Measurements from ENCODE around the gene RESF1. TPM values are rescaled to one million over a fixed set of nuclear protein-coding genes. Genes with fewer than 3 reads are reported as not detected.

RESF1 gene
- total and polyA plus RNA-seq, 2 of the 13 experiments (the other 11 are each of a cell fraction or from before 2014, with no cell fraction given) = 7.9 to 16.8 TPM

- no peak for TF ChIP-seq ATF7-NPFF (CRISPR knock-in tag; IDR thresholded peaks at IDR 0.05; ENCODE audit: low read depth)
- peak; percentile 75; the same call in 1 of the 2 replicates for TF ChIP-seq MXD3 (CRISPR knock-in tag; IDR thresholded peaks at IDR 0.05)
- no peak for TF ChIP-seq RNF219 (CRISPR knock-in tag; IDR thresholded peaks at IDR 0.05)
- no peak for TF ChIP-seq ZNF30 (CRISPR knock-in tag; IDR thresholded peaks at IDR 0.05)
- TF ChIP-seq ZNF335 (CRISPR knock-in tag; IDR thresholded peaks at IDR 0.05) = no peak
- TF ChIP-seq ZNF317 (CRISPR knock-in tag; IDR thresholded peaks at IDR 0.05) = peak; percentile 64; the same call in 1 of the 2 replicates
- peak; percentile 77 for TF ChIP-seq THRA (CRISPR knock-in tag; IDR thresholded peaks at IDR 0.05; ENCODE audit: borderline replicate concordance)
- TF ChIP-seq SRY (CRISPR knock-in tag; IDR thresholded peaks at IDR 0.05) = no peak
- no peak for TF ChIP-seq MYNN (CRISPR knock-in tag; IDR thresholded peaks at IDR 0.05; ENCODE audit: low read depth)
- TF ChIP-seq ZNF543 (CRISPR knock-in tag; IDR thresholded peaks at IDR 0.05) = no peak
- no peak for TF ChIP-seq ZSCAN22 (CRISPR knock-in tag; IDR thresholded peaks at IDR 0.05)
- peak; percentile 55 for TF ChIP-seq GATAD2A (CRISPR knock-in tag; IDR thresholded peaks at IDR 0.05)
- 0 out of 2 replicates have a peak, but pooled peaks have one; percentile 24 for TF ChIP-seq DR1 (CRISPR knock-in tag; IDR thresholded peaks at IDR 0.05)
- no peak for TF ChIP-seq SMAD3 (CRISPR knock-in tag; IDR thresholded peaks at IDR 0.05)
- no peak for TF ChIP-seq HCFC1 (IDR thresholded peaks at IDR 0.05; ENCODE audit: low read depth, low read length)
- TF ChIP-seq ZSCAN20 (CRISPR knock-in tag; IDR thresholded peaks at IDR 0.05; ENCODE audit: borderline replicate concordance) = 0 out of 2 replicates have a peak, but pooled peaks have one; percentile 12
- TF ChIP-seq SP5 (CRISPR knock-in tag; IDR thresholded peaks at IDR 0.05; ENCODE audit: borderline replicate concordance, low read depth) = peak; percentile 49; the same call in 1 of the 2 replicates
- no peak for TF ChIP-seq THYN1 (CRISPR knock-in tag; IDR thresholded peaks at IDR 0.05; ENCODE audit: borderline replicate concordance, low read depth)
- peak; percentile 80 for TF ChIP-seq GABPB1 (CRISPR knock-in tag; IDR thresholded peaks at IDR 0.05)
- no peak for TF ChIP-seq ZNF570 (CRISPR knock-in tag; IDR thresholded peaks at IDR 0.05; ENCODE audit: borderline replicate concordance)
- TF ChIP-seq ZNF574 (CRISPR knock-in tag; IDR thresholded peaks at IDR 0.05) = peak; percentile 81
- no peak for TF ChIP-seq BCL3 (CRISPR knock-in tag; IDR thresholded peaks at IDR 0.05)
- TF ChIP-seq AHR (CRISPR knock-in tag; IDR thresholded peaks at IDR 0.05) = no peak
- TF ChIP-seq AKAP8 (CRISPR knock-in tag; IDR thresholded peaks at IDR 0.05) = no peak
Observed at GRCh38 chr12:31959161-31959700, at the start of gene RESF1 (continued).
